Endothelial cell (in vitro differentiated cells): ENCODE data around the gene BRF1. TPM values are rescaled to one million over a fixed set of nuclear protein-coding genes. Genes with fewer than 3 reads are reported as not detected.

Experiments used
- DNase-seq: peaks from one replicate; pipeline ENCODE4 v3.0.0; 2021; ENCODE audit warnings: low spot score
- H3K27ac Mint-ChIP-seq: one replicate; pipeline ENCODE4 v1.8.0; 2021; ENCODE audit warnings: mixed read lengths, inconsistent platforms; ENCODE audit not compliant: unreplicated experiment
- H3K27me3 Mint-ChIP-seq: one replicate; pipeline ENCODE4 v1.8.0; 2021; ENCODE audit warnings: mild to moderate bottlenecking, moderate library complexity, mixed read lengths, inconsistent platforms; ENCODE audit not compliant: unreplicated experiment
- H3K36me3 Mint-ChIP-seq: one replicate; pipeline ENCODE4 v1.8.0; 2021; ENCODE audit warnings: mild to moderate bottlenecking, low read depth, mixed read lengths, inconsistent platforms; ENCODE audit not compliant: unreplicated experiment
- H3K4me1 Mint-ChIP-seq: one replicate; pipeline ENCODE4 v1.8.0; 2021; ENCODE audit warnings: mild to moderate bottlenecking, mixed read lengths, inconsistent platforms; ENCODE audit not compliant: unreplicated experiment
- H3K4me3 Mint-ChIP-seq: one replicate; pipeline ENCODE4 v1.8.0; 2021; ENCODE audit warnings: mild to moderate bottlenecking, mixed read lengths, inconsistent platforms; ENCODE audit not compliant: unreplicated experiment
- H3K9me3 Mint-ChIP-seq: one replicate; pipeline ENCODE4 v1.8.0; 2021; ENCODE audit warnings: mixed read lengths, inconsistent platforms; ENCODE audit not compliant: unreplicated experiment
- CTCF ChIP-seq: fragments of 200-600 bp; sonication (generic); IDR thresholded peaks from one replicate; pipeline ENCODE4 v1.5.0; 2021; ENCODE audit warnings: antibody characterized with exemption; ENCODE audit not compliant: unreplicated experiment
- total RNA-seq: library from RNA; stranded (reverse); fragmentation: NEBNext Ultra II Directional; extraction: Animal tissue kit (Norgen Biotek cat#: 25700); gene quantifications from one replicate; pipeline ENCODE4 v1.2.1, GENCODE V29; 2021; ENCODE audit not compliant: unreplicated experiment

The BRF1 gene
- total RNA-seq, 1 donor from 2014 or later, result 40.9 TPM

DNA sequence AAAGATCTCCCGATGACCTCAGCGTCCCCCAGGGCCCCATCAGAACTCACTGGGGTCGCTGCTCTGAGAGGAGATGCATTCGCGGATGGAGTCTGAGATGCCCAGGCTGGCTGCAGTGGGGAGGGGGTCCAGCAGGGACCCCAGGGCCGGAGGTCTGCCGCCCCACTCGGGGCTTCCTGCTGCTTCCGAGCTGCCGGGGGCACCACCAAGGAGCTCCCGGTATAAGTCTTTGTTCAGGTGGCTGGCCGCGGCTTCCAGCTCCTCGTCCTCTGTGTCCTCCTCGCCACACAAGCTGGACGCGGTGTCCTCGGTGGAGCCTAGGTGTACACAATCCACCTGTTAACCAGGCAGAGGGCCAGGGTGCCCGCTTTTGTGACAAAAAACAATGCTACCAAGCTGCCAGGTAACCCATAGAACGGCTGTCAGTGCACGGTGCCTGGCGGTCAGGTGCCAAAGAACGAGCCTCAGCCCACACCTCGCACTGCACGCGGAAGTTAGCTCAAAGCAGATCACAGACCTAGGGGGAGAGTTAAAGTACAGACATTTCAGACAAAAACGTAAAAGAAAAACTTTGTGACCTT is 79.1 kb downstream of the BRF1 start:
- Mint-ChIP-seq H3K4me3 (peak overlapping the region; percentile 2), H3K27me3 (peaks cover 20% of the 10 kb centered on the region), H3K36me3 (peaks cover 33% of the 10 kb centered on the region), H3K9me3 (no peaks in the 10 kb centered on the region), H3K27ac (no peak overlapping the region), H3K4me1 (peaks cover 3% of the 10 kb centered on the region)
- TF ChIP-seq CTCF, result no peak
- no peak for DNase-seq

DNA sequence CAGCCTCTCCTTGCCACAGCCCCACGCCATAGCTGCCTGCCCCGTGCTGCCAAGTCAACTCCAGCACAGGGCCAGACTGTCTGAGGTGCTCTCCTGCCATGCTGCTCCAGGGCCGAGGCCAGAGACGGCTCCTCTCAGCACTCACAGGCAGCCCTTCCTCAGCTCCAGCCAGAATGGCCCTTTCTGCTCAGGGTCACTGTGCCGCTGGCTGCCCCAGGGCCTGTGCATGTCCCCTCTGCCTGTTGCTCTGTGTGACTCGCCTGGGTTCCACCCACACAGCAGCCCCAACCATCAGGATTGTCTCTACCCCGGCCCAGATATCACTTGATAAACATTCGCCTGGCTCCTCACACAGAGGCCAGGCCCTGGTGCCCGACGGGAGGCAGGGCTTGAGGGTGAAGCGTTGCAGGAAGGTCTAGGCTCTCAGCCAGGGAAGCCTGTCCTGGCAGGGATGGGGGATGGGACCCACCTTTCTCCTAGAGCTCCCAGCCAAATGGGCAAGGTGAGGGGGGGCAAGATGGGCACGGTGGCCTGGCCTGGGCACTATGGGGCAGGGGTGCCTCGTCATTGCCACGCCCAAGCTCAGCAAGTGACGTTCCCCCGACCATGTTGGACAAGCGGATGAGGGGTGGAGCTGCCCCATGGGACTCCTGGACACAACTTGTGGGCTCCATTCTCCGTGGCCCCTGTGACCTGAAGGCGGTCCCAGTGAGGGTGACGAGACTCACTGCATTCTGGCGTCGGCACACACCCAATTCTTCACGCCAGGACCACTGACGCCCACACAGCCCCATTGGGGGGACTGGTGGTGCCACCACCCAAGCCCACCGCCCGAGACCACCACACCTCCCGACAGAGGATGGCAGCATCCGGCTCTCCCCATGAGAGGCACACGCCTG is 79.9 kb downstream of the BRF1 start:
- Mint-ChIP-seq H3K27me3 (peaks cover 20% of the 10 kb centered on the region), H3K9me3 (no peaks in the 10 kb centered on the region), H3K4me3 (no peak overlapping the region), H3K36me3 (peaks cover 34% of the 10 kb centered on the region), H3K4me1 (peaks cover 3% of the 10 kb centered on the region), H3K27ac (no peak overlapping the region)
- no peak for TF ChIP-seq CTCF
- no peak for DNase-seq

DNA sequence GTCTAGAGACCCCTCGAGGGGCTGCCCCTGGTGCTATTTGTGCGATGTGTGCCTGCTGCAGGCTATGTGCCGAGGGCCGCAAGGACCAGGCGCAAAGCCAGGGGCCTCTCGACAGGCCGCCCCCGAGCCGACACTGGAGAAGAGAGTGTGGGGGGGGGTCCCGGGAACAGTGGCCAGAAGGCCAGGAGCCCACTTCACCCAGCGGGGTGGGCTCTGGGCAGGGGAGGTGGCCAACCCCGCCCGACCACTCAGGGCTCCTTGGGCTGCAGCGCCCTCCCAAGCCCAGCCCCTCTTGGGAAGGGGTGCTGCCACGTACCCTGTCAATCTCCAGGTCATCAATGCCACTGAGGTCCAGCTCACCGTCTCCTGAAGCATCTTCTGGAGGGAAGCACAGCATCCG is 81.0 kb downstream of the BRF1 start:
- no peaks in the 10 kb centered on the region for H3K9me3 Mint-ChIP-seq
- peaks cover 38% of the 10 kb centered on the region for H3K36me3 Mint-ChIP-seq

GRCh38 chr14:105219043-105219612 is 81.7 kb downstream of the BRF1 start:
- peaks cover 38% of the 10 kb centered on the region for H3K36me3 Mint-ChIP-seq
- H3K27me3 Mint-ChIP-seq, result peaks cover 20% of the 10 kb centered on the region
- no peak overlapping the region for H3K4me3 Mint-ChIP-seq
- no peak overlapping the region for H3K27ac Mint-ChIP-seq
- H3K9me3 Mint-ChIP-seq, result no peaks in the 10 kb centered on the region
- no peak for TF ChIP-seq CTCF
- H3K4me1 Mint-ChIP-seq, result peaks cover 3% of the 10 kb centered on the region
- no peak for DNase-seq

More for the DNA sequence above, 81.0 kb downstream of the BRF1 start:
- peaks cover 21% of the 10 kb centered on the region for H3K27me3 Mint-ChIP-seq
- no peak for DNase-seq
- no peak overlapping the region for H3K27ac Mint-ChIP-seq
- no peak overlapping the region for H3K4me3 Mint-ChIP-seq
- TF ChIP-seq CTCF, result no peak
- peaks cover 3% of the 10 kb centered on the region for H3K4me1 Mint-ChIP-seq
